Esophagus muscularis mucosa (tissue), 4 donors: Measurements from ENCODE around the gene GPC6. TPM values are rescaled to one million over a fixed set of nuclear protein-coding genes. Genes with fewer than 3 reads are reported as not detected.

Experiments used
- DNase-seq: peaks from one replicate; pipeline ENCODE4 v3.0.0-alpha.2; 2017; ENCODE audit errors: extremely low spot score
- H3K27ac ChIP-seq, 4 donors: fragments of 200-600 bp; sonication (generic); replicated peaks in 1 of 4; 1 replicate in 3 of 4; 2 replicates in 1 of 4; pipeline ENCODE4 v1.5.1; 2016 to 2019; ENCODE audit warnings: mild to moderate bottlenecking in 1 of 4
- H3K27me3 ChIP-seq, 4 donors: fragments of 200-600 bp; sonication (generic); one replicate each; pipeline versions ENCODE4 v1.5.1 to v1.6.0; 2016 to 2019
- H3K36me3 ChIP-seq, 4 donors: fragments of 200-600 bp; sonication (generic); one replicate each; pipeline ENCODE4 v1.5.1; 2016 to 2019
- H3K4me1 ChIP-seq, 4 donors: fragments of 200-600 bp; sonication (generic); one replicate each; pipeline ENCODE4 v1.5.1; 2016 to 2019
- H3K4me3 ChIP-seq, 4 donors: fragments of 200-600 bp; sonication (generic); 1 replicate in 2 of 4; 2 replicates in 2 of 4; pipeline ENCODE4 v1.5.1; 2016 to 2019; ENCODE audit warnings: mild to moderate bottlenecking in 4 of 4, moderate library complexity in 1 of 4
- H3K9me3 ChIP-seq, 4 donors: fragments of 200-600 bp; sonication (generic); 1 replicate in 3 of 4; 2 replicates in 1 of 4; pipeline ENCODE4 v1.5.1; 2016 to 2019
- EP300 ChIP-seq: sonication (generic); formaldehyde crosslinking; IDR thresholded peaks from one replicate; pipeline ENCODE4 v1.6.1; 2017; ENCODE audit warnings: antibody characterized with exemption
- POLR2A ChIP-seq: fragments of 450-650 bp; IDR thresholded peaks from one replicate; pipeline ENCODE4 v1.6.1; 2017; ENCODE audit warnings: antibody characterized with exemption, moderate library complexity, mild to moderate bottlenecking, low read depth
- POLR2AphosphoS5 ChIP-seq, 2 donors: sonication (generic); formaldehyde crosslinking; IDR thresholded peaks; one replicate each; pipeline ENCODE4 v1.6.1; 2017; ENCODE audit warnings: antibody characterized with exemption in 2 of 2
- WGBS: methylation state at CpG from one replicate; pipeline ENCODE4 v1.1.5; 2018; 5-methylcytosine and 5-hydroxymethylcytosine counted together
- intact Hi-C: fragments of 100-400 bp; cut with DNase I; formaldehyde crosslinking; loops from one replicate; pipeline ENCODE4 v1.15.1; 2023
- total RNA-seq, 4 donors: library from RNA; depleted of rRNA; stranded (reverse); fragments of >200 nt; gene quantifications; one replicate each; pipeline versions ENCODE4 v1.1.0 to v1.2.1, GENCODE V29; 2016
- TF ChIP-seq, protein P1 (sequence below), 3 experiments: fragments of 200-600 bp in 2 of 3; fragments of 450-650 bp in 1 of 3; sonication (generic) in 2 of 3; IDR thresholded peaks; one replicate each; pipeline ENCODE4 v1.5.1; 2017 to 2019; ENCODE audit warnings: antibody characterized with exemption in 3 of 3, mild to moderate bottlenecking in 2 of 3, moderate library complexity in 1 of 3

The GPC6 gene
- total RNA-seq, 4 donors from 2014 or later, result 6.5 to 17.2 (median 13.5) TPM

- Histone ChIP-seq H3K4me1 (no peaks in the 10 kb centered on the region), H3K27me3 (no peaks in the 10 kb centered on the region), H3K36me3 (no peaks in the 10 kb centered on the region), H3K9me3 (no peaks in the 10 kb centered on the region), H3K4me3 (no peak overlapping the region), H3K27ac (no peak overlapping the region)
- no peak for DNase-seq
- TF ChIP-seq EP300 (no peak), POLR2A (no peak), POLR2AphosphoS5 (IDR thresholded peaks at IDR 0.05) (no peak)
- TF ChIP-seq, protein P1, sequence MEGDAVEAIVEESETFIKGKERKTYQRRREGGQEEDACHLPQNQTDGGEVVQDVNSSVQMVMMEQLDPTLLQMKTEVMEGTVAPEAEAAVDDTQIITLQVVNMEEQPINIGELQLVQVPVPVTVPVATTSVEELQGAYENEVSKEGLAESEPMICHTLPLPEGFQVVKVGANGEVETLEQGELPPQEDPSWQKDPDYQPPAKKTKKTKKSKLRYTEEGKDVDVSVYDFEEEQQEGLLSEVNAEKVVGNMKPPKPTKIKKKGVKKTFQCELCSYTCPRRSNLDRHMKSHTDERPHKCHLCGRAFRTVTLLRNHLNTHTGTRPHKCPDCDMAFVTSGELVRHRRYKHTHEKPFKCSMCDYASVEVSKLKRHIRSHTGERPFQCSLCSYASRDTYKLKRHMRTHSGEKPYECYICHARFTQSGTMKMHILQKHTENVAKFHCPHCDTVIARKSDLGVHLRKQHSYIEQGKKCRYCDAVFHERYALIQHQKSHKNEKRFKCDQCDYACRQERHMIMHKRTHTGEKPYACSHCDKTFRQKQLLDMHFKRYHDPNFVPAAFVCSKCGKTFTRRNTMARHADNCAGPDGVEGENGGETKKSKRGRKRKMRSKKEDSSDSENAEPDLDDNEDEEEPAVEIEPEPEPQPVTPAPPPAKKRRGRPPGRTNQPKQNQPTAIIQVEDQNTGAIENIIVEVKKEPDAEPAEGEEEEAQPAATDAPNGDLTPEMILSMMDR (IDR thresholded peaks at IDR 0.05), result no peak
- WGBS, result 74% methylated on average over 1 of the region's 1 CpG
- intact Hi-C loops, result no loop called here
These were observed 688.7 kb downstream of the GPC6 start for GRCh38 chr13:93915269-93915809.

- H3K27me3 ChIP-seq, result no peaks in the 10 kb centered on the region
- H3K4me1 ChIP-seq, result no peaks in the 10 kb centered on the region
- no peak for DNase-seq
- 81% methylated on average over 5 of the region's 5 CpGs for WGBS
- no peak overlapping the region for H3K4me3 ChIP-seq
- TF ChIP-seq POLR2AphosphoS5 (IDR thresholded peaks at IDR 0.05) (no peak), POLR2A (no peak), EP300 (no peak)
- TF ChIP-seq, protein P1 (IDR thresholded peaks at IDR 0.05), result no peak
- H3K36me3 ChIP-seq, result no peaks in the 10 kb centered on the region
- peaks cover 0 to 8% (median 0%) of the 10 kb centered on the region in 4 donors for H3K9me3 ChIP-seq
- intact Hi-C loops, result no loop called here
- no peak overlapping the region for H3K27ac ChIP-seq
These were observed 695.7 kb downstream of the GPC6 start for GRCh38 chr13:93922063-93922855.

GRCh38 chr13:93925990-93926389, 699.4 kb downstream of the GPC6 start:
- no peak for TF ChIP-seq POLR2AphosphoS5 (IDR thresholded peaks at IDR 0.05)
- no peak for TF ChIP-seq POLR2A
- TF ChIP-seq, protein P1 (IDR thresholded peaks at IDR 0.05), result no peak
- TF ChIP-seq EP300, result no peak
- intact Hi-C loops, result no loop called here
- H3K4me1 ChIP-seq, result no peaks in the 10 kb centered on the region
- H3K27ac ChIP-seq, result no peak overlapping the region
- no peak for DNase-seq
- H3K36me3 ChIP-seq, result no peaks in the 10 kb centered on the region
- H3K4me3 ChIP-seq, result no peak overlapping the region
- H3K27me3 ChIP-seq, result no peaks in the 10 kb centered on the region
- H3K9me3 ChIP-seq, result peaks cover 0 to 6% (median 0%) of the 10 kb centered on the region in 4 donors
- WGBS, result 89% methylated on average over 1 of the region's 1 CpG

DNA sequence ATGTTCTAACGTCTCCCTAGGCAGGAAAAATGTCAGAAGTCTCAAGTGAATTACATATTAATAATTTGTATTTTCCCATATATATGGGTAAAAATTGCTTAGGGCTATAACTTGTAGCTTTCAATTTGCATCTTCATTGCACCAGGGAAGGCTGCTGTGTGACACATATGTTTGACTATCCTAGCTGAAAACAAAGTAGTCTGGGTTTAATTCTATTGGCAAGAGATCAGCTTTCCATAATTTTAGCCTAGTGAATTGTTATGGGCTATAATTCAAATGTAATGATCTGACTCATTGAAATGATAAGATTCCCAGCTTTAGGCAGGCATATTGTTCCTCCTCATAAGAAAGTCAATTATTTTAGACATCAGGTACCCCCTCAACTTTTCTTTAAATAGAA, 699.8 kb downstream of the GPC6 start:
- Histone ChIP-seq H3K27ac (no peak overlapping the region), H3K4me1 (no peaks in the 10 kb centered on the region), H3K27me3 (no peaks in the 10 kb centered on the region), H3K4me3 (no peak overlapping the region), H3K9me3 (peaks cover 0 to 2% (median 0%) of the 10 kb centered on the region in 4 donors), H3K36me3 (no peaks in the 10 kb centered on the region)
- no peak for DNase-seq
- TF ChIP-seq EP300 (no peak), POLR2AphosphoS5 (IDR thresholded peaks at IDR 0.05) (no peak), POLR2A (no peak)
- TF ChIP-seq, protein P1 (IDR thresholded peaks at IDR 0.05), result no peak
- WGBS, result 66% methylated on average over 1 of the region's 1 CpG
- intact Hi-C loops, result no loop called here
